SH-SY5Y (cell line): ENCODE measurements around the gene ENHO.

Experiments used
- GATA2 ChIP-seq: IDR thresholded peaks from 2 replicates; pipeline ENCODE4 v1.6.1; 2011; ENCODE audit warnings: mild to moderate bottlenecking, low read depth, low read length
- GATA3 ChIP-seq: IDR thresholded peaks from 2 replicates; pipeline ENCODE4 v1.6.1; 2011; ENCODE audit warnings: low read depth, mild to moderate bottlenecking, low read length, moderate library complexity

DNA sequence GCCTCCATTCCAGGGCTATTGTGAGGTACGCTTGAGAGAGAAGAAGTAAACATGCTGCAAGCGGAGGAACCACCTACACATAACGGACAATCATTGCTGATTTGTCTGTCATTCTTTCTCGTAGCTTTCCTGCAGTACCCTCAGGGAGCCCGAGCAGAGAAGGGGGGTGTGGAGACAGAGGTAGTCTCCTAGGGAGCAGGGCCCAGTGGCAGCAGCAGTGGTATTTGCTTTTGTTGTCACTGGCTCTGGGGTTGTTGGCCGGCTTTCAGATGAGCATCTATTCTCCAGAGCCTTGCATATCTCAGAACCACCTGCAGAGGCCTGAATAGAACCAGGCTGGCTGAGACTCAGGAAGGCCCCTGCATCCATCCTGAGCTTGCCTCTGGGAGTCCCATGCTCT lies 19.9 kb downstream of the ENHO start:
- TF ChIP-seq GATA2 (no peak), GATA3 (no peak)
